ENCODE results near the gene EFS.

The EFS gene

DNA sequence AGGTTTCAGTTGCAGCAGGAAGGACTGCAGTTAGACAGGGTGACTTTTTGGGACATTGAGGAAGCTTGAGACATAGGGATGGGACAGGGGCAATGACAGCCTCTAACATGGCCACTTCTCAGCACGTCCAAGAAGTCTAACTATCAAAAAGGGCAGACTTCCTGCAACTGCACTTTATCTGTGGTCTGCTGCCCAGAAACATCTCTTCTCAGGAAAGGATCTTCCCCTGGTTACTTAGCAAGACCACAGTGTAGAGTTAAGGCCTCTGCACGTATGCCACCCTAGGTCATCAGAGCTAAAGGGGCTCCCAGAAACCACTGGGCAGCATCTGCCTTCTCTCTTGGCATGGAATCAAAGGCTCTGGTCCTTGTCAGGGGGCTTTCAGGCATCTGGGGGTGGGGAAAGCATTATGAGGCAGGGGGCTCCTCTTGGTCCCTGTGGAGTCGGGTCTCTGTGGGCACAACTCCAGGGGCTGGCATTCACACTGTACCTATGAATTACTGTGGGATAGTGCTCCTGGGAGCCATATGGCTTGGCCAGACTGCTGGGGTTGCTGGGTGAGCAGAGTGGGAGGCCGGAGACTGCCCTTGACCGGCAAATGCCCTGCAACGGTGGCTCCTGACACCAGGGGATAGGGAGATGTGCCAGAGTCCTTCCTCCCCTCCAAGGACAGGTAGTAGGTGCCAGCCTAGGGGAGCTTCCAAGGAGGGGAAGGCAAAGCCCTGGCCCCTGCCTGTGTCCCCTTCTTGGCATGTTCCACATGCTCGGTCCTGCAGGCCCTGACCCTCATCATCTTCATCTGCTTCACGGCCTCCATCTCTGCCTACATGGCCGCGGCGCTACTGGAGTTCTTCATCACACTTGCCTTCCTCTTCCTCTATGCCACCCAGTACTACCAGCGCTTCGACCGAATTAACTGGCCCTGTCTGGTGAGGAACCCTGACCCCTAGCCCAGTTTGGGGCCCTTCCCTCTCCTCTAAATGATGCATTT is 12.9 kb upstream of the EFS start:
- Histone ChIP-seq H3K27ac (ENCODE audit: low read length) (no peak overlapping the region), H3K36me3 (ENCODE audit: control insufficient read depth in 2 of 2, insufficient read depth in 2 of 2, low read length in 2 of 2) (no peaks in the 10 kb centered on the region), H3K27me3 (ENCODE audit: control insufficient read depth in 1 of 2, insufficient read depth in 2 of 2, low read length in 2 of 2) (peaks cover 2 to 3% of the 10 kb centered on the region in 2 donors), H3K9ac (ENCODE audit: low read length in 2 of 2) (peak overlapping the region; percentile 5 to 22), H3K9me3 (ENCODE audit: control insufficient read depth in 2 of 2, low read length in 2 of 2) (no peaks in the 10 kb centered on the region), H3K4me3 (ENCODE audit: low read length in 2 of 2) (no peak overlapping the region), H3K4me1 (ENCODE audit: control insufficient read depth, insufficient read depth, low read length) (peaks cover 3% of the 10 kb centered on the region)

DNA sequence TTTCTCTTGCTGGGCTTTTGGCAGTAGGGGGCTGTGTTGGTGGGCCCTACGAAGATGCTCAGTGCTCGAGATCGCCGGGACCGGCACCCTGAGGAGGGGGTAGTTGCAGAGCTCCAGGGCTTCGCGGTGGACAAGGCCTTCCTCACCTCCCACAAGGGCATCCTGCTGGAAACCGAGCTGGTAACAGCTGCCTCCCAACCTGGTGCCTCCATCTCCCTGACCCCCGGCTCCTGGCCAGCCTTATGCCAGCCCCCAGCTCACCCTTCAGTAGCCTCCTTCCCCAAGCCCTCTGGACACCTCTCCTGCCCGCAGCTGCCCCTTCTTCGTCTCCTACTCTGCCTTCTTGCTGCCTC is 12.2 kb upstream of the EFS start:
- H3K27ac ChIP-seq (ENCODE audit: low read length), result no peak overlapping the region
- peak overlapping the region; percentile 5 to 28 for H3K9ac ChIP-seq (ENCODE audit: low read length in 2 of 2)
- H3K4me3 ChIP-seq (ENCODE audit: low read length in 2 of 2), result peak overlapping the region in 1 of 2 donors; percentile 62
- peaks cover 3% of the 10 kb centered on the region for H3K4me1 ChIP-seq (ENCODE audit: control insufficient read depth, insufficient read depth, low read length)
- H3K9me3 ChIP-seq (ENCODE audit: control insufficient read depth in 2 of 2, low read length in 2 of 2), result no peaks in the 10 kb centered on the region
- H3K36me3 ChIP-seq (ENCODE audit: control insufficient read depth in 2 of 2, insufficient read depth in 2 of 2, low read length in 2 of 2), result no peaks in the 10 kb centered on the region
- peaks cover 2 to 3% of the 10 kb centered on the region in 2 donors for H3K27me3 ChIP-seq (ENCODE audit: control insufficient read depth in 1 of 2, insufficient read depth in 2 of 2, low read length in 2 of 2)

DNA sequence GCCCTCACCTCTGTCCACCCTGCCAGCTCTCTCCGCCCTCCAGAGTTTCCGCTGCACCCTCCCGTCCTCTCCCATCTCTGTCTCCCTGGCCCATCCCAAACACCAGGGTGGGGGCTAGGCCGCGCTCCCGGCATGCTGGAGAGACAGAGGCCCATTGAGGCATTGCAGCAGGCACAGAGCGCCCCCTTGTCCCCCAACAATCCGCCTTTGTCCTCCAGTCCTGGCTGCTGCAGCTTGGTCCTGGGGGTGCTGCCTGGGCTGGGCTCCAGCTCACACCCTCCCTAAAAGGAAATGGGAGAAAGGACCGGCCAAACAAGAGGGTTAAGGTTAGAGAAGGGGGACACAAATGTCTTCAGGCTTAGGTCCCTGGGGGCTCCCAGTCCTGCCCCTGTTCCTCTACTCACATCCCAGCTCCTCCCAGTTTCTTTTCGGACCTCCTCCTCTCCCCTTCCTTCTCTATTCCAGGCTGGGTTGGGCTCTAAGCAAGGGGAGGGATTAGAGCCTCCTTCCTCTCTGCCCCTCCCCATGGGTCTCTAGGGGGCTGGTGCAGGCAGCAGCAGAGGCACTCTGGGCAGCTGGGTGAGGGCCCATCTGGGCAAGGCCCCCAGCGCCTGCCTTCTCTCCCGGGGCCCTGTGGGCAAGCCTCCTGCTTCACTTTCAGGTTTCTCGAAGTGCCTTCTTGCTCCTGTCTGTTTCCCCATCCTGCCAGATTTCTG is 11.7 kb upstream of the EFS start, which contains the start of gene CMTM5:
CMTM5 (plus strand) TSS at position 565 of the 716 bp plus-strand sequence. CDS start 206 bp downstream, outside the sequence.
- peaks cover 2 to 3% of the 10 kb centered on the region in 2 donors for H3K27me3 ChIP-seq (ENCODE audit: control insufficient read depth in 1 of 2, insufficient read depth in 2 of 2, low read length in 2 of 2)
- H3K27ac ChIP-seq (ENCODE audit: low read length), result peak within 1 kb of the TSS; percentile 46
- peak within 1 kb of the TSS in 1 of 2 donors; percentile 62 for H3K4me3 ChIP-seq (ENCODE audit: low read length in 2 of 2)
- peak within 1 kb of the TSS; percentile 28 to 47 for H3K9ac ChIP-seq (ENCODE audit: low read length in 2 of 2)
- no peaks in the 10 kb centered on the region for H3K9me3 ChIP-seq (ENCODE audit: control insufficient read depth in 2 of 2, low read length in 2 of 2)
- peaks cover 3% of the 10 kb centered on the region for H3K4me1 ChIP-seq (ENCODE audit: control insufficient read depth, insufficient read depth, low read length)
- no peaks in the 10 kb centered on the region for H3K36me3 ChIP-seq (ENCODE audit: control insufficient read depth in 2 of 2, insufficient read depth in 2 of 2, low read length in 2 of 2)

DNA sequence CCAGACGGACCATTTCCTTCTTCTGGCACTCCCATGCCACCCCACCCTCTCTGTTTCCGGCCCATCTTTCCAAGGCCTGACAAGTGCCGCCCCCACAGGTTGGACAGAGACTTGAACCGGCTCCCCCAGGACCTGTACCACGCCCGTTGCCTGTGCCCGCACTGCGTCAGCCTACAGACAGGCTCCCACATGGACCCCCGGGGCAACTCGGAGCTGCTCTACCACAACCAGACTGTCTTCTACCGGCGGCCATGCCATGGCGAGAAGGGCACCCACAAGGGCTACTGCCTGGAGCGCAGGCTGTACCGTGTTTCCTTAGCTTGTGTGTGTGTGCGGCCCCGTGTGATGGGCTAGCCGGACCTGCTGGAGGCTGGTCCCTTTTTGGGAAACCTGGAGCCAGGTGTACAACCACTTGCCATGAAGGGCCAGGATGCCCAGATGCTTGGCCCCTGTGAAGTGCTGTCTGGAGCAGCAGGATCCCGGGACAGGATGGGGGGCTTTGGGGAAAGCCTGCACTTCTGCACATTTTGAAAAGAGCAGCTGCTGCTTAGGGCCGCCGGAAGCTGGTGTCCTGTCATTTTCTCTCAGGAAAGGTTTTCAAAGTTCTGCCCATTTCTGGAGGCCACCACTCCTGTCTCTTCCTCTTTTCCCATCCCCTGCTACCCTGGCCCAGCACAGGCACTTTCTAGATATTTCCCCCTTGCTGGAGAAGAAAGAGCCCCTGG is 10.7 kb upstream of the EFS start:
- Histone ChIP-seq H3K27me3 (ENCODE audit: control insufficient read depth in 1 of 2, insufficient read depth in 2 of 2, low read length in 2 of 2) (peaks cover 3% of the 10 kb centered on the region in 2 donors), H3K27ac (ENCODE audit: low read length) (no peak overlapping the region), H3K9me3 (ENCODE audit: control insufficient read depth in 2 of 2, low read length in 2 of 2) (no peaks in the 10 kb centered on the region), H3K9ac (ENCODE audit: low read length in 2 of 2) (no peak overlapping the region), H3K36me3 (ENCODE audit: control insufficient read depth in 2 of 2, insufficient read depth in 2 of 2, low read length in 2 of 2) (no peaks in the 10 kb centered on the region), H3K4me3 (ENCODE audit: low read length in 2 of 2) (no peak overlapping the region), H3K4me1 (ENCODE audit: control insufficient read depth, insufficient read depth, low read length) (peaks cover 3% of the 10 kb centered on the region)

DNA sequence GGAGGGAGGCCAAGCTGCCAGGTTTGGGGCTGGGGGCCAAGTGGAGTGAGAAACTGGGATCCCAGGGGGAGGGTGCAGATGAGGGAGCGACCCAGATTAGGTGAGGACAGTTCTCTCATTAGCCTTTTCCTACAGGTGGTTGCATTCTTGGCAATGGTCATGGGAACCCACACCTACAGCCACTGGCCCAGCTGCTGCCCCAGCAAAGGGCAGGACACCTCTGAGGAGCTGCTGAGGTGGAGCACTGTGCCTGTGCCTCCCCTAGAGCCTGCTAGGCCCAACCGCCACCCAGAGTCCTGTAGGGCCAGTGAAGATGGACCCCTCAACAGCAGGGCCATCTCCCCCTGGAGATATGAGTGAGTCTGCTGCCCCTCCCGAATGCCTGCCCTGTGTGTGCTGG is 8.1 kb upstream of the EFS start:
- no peak overlapping the region for H3K4me3 ChIP-seq (ENCODE audit: low read length in 2 of 2)
- peaks cover 3% of the 10 kb centered on the region for H3K4me1 ChIP-seq (ENCODE audit: control insufficient read depth, insufficient read depth, low read length)
- H3K9me3 ChIP-seq (ENCODE audit: control insufficient read depth in 2 of 2, low read length in 2 of 2), result no peaks in the 10 kb centered on the region
- peaks cover 0 to 2% of the 10 kb centered on the region in 2 donors for H3K27me3 ChIP-seq (ENCODE audit: control insufficient read depth in 1 of 2, insufficient read depth in 2 of 2, low read length in 2 of 2)
- H3K9ac ChIP-seq (ENCODE audit: low read length in 2 of 2), result no peak overlapping the region
- H3K27ac ChIP-seq (ENCODE audit: low read length), result no peak overlapping the region
- no peaks in the 10 kb centered on the region for H3K36me3 ChIP-seq (ENCODE audit: control insufficient read depth in 2 of 2, insufficient read depth in 2 of 2, low read length in 2 of 2)

DNA sequence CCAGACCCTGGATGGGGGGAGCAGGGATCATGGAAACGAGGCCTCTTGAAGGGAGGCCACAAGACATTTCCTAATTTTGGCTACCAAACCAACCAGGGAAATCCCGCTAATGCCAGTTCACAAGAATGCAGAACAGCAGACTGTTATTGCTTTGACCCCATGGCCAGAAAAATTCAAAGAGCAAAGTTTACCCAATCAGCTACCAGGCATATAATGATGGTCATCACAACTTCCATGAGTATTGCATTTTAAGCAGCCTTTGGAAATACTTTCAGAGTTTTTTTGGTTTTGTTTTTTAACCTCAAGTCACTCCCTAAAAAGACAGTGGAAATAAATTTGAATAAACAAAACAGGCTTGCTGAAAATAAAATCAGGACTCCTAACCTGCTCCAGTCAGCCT is 7.5 kb upstream of the EFS start, which contains the start of gene IL25:
IL25 (plus strand) TSS at position 301 of the 400 bp plus-strand sequence.
- H3K27ac ChIP-seq (ENCODE audit: low read length), result no peak within 1 kb of the TSS
- no peak within 1 kb of the TSS for H3K9ac ChIP-seq (ENCODE audit: low read length in 2 of 2)
- H3K4me1 ChIP-seq (ENCODE audit: control insufficient read depth, insufficient read depth, low read length), result peaks cover 3% of the 10 kb centered on the region
- H3K36me3 ChIP-seq (ENCODE audit: control insufficient read depth in 2 of 2, insufficient read depth in 2 of 2, low read length in 2 of 2), result no peaks in the 10 kb centered on the region
- peaks cover 0 to 2% of the 10 kb centered on the region in 2 donors for H3K27me3 ChIP-seq (ENCODE audit: control insufficient read depth in 1 of 2, insufficient read depth in 2 of 2, low read length in 2 of 2)
- H3K9me3 ChIP-seq (ENCODE audit: control insufficient read depth in 2 of 2, low read length in 2 of 2), result no peaks in the 10 kb centered on the region
- no peak within 1 kb of the TSS for H3K4me3 ChIP-seq (ENCODE audit: low read length in 2 of 2)

DNA sequence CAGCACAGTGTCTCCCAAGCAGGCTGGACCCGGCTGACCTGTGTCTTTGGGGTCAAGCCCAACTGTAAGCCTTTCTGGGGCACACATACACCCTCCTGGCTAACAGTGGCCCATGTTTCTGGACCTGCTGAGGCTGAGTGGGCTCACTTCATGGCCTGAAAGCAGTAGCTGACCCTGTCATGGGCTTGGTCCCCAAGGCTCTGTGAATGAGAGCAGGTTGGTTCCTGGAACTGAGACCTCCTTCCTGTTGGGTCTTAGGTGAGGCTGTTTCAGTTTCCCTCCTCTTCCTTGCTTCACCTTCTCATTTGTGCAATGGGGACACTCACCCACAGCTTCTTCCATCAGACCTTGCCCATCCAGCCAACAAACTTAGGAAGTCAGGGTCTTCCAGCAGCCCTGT is 6.9 kb upstream of the EFS start:
- H3K9ac ChIP-seq (ENCODE audit: low read length in 2 of 2), result no peak overlapping the region
- no peaks in the 10 kb centered on the region for H3K9me3 ChIP-seq (ENCODE audit: control insufficient read depth in 2 of 2, low read length in 2 of 2)
- H3K27me3 ChIP-seq (ENCODE audit: control insufficient read depth in 1 of 2, insufficient read depth in 2 of 2, low read length in 2 of 2), result peaks cover 0 to 2% of the 10 kb centered on the region in 2 donors
- H3K4me1 ChIP-seq (ENCODE audit: control insufficient read depth, insufficient read depth, low read length), result peaks cover 6% of the 10 kb centered on the region
- H3K36me3 ChIP-seq (ENCODE audit: control insufficient read depth in 2 of 2, insufficient read depth in 2 of 2, low read length in 2 of 2), result no peaks in the 10 kb centered on the region
- no peak overlapping the region for H3K27ac ChIP-seq (ENCODE audit: low read length)
- H3K4me3 ChIP-seq (ENCODE audit: low read length in 2 of 2), result no peak overlapping the region

DNA sequence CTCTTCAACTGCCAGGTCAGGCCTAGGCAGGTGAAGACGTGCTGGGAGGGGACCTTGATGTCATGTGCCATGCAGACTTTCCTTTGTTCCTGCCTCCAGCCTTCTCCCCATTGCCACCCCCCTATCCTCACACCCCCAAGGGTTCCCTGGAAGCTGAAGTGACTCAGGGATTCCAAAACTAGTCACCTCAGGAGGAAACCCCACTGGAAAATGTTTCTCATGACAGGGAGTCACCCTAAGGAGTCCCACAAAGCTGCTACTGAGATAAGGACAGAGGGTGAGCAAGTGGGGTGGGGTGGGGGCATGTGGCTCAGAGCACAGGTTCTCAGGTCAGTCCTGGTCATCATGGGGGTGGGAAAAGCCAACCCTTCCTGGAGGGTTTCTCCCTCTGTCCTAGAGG is 5.2 kb upstream of the EFS start:
- Histone ChIP-seq H3K9me3 (ENCODE audit: control insufficient read depth in 2 of 2, low read length in 2 of 2) (no peaks in the 10 kb centered on the region), H3K36me3 (ENCODE audit: control insufficient read depth in 2 of 2, insufficient read depth in 2 of 2, low read length in 2 of 2) (no peaks in the 10 kb centered on the region), H3K4me1 (ENCODE audit: control insufficient read depth, insufficient read depth, low read length) (peaks cover 16% of the 10 kb centered on the region), H3K4me3 (ENCODE audit: low read length in 2 of 2) (no peak overlapping the region), H3K9ac (ENCODE audit: low read length in 2 of 2) (no peak overlapping the region), H3K27me3 (ENCODE audit: control insufficient read depth in 1 of 2, insufficient read depth in 2 of 2, low read length in 2 of 2) (peaks cover 0 to 2% of the 10 kb centered on the region in 2 donors), H3K27ac (ENCODE audit: low read length) (no peak overlapping the region)

DNA sequence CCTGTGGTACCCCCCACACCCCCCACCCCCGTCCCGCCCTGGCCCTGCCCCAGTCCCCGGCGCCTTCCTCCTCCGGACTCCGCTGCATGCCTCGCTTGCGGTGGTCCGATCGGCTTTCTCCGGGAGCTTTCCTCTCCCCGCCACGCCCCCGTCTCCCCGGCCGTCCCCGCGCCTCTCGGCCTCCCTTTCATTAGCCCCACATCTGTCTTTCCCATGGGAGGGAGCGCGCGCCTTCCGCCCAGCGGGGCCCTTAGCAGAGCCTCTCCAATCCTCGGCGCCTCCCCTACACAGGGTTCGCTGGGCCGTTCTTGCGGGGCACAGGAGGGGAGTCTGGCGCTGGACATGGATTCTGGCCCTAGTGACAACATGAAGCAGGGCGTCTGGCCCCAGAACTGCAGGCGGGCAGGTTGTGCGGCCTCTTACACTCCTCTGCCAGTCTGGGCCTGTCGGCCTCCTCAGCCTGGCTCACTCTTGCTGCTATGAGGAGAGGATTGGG is 1.5 kb upstream of the EFS start:
- H3K4me3 ChIP-seq (ENCODE audit: low read length in 2 of 2), result peak overlapping the region; percentile 47 to 78
- H3K9ac ChIP-seq (ENCODE audit: low read length in 2 of 2), result peak overlapping the region; percentile 72 to 89
- H3K27me3 ChIP-seq (ENCODE audit: control insufficient read depth in 1 of 2, insufficient read depth in 2 of 2, low read length in 2 of 2), result peaks cover 0 to 2% of the 10 kb centered on the region in 2 donors
- H3K9me3 ChIP-seq (ENCODE audit: control insufficient read depth in 2 of 2, low read length in 2 of 2), result no peaks in the 10 kb centered on the region
- H3K27ac ChIP-seq (ENCODE audit: low read length), result peak overlapping the region; percentile 93
- H3K4me1 ChIP-seq (ENCODE audit: control insufficient read depth, insufficient read depth, low read length), result peaks cover 29% of the 10 kb centered on the region
- H3K36me3 ChIP-seq (ENCODE audit: control insufficient read depth in 2 of 2, insufficient read depth in 2 of 2, low read length in 2 of 2), result no peaks in the 10 kb centered on the region
